Testis (tissue), 2 donors: ENCODE data around the gene CD300LF.

ENCODE experiments used
- CTCF ChIP-seq, 3 experiments: fragments of 450-650 bp in 2 of 3; fragments of 200-600 bp in 1 of 3; sonication (generic) in 1 of 3; IDR thresholded peaks; one replicate each; pipeline ENCODE4 v1.5.1; 2016 to 2019; ENCODE audit warnings: antibody characterized with exemption in 3 of 3, mild to moderate bottlenecking in 2 of 3, moderate library complexity in 1 of 3
- POLR2A ChIP-seq: fragments of 450-650 bp; IDR thresholded peaks from one replicate; pipeline ENCODE4 v1.6.1; 2017; ENCODE audit warnings: antibody characterized with exemption, mild to moderate bottlenecking, moderate library complexity

- TF ChIP-seq CTCF (IDR thresholded peaks at IDR 0.05) (no peak), POLR2A (no peak)
Measured at GRCh38 chr17:74680941-74681340, 31.8 kb downstream of the CD300LF start.
